HG03520 (cell line): ENCODE data around the gene DENND5B.

ENCODE experiments used
- ATAC-seq: cut with Tn5 transposase; IDR thresholded peaks from one replicate; pipeline ENCODE4 v1.9.1; 2021; ENCODE audit warnings: mild to moderate bottlenecking, moderate library complexity; ENCODE audit not compliant: unreplicated experiment

Gene DENND5B

GRCh38 chr12:31343139-31343538 lies 247.8 kb downstream of the DENND5B start:
- no peak for ATAC-seq

- ATAC-seq = no peak
These were observed 248.7 kb downstream of the DENND5B start for GRCh38 chr12:31342286-31342685.

- ATAC-seq = no peak
These were observed 250.9 kb downstream of the DENND5B start for GRCh38 chr12:31339831-31340622.

- no peak for ATAC-seq
These were observed 253.0 kb downstream of the DENND5B start for GRCh38 chr12:31337952-31338351.
